ENCODE results near the gene TRMT61A.

GRCh38 chr14:103519043-103519836 lies 9.8 kb upstream of the TRMT61A start:
- TF ChIP-seq CTCF (conservative IDR thresholded peaks at IDR 0.05; ENCODE audit: low read depth, low read length) (no peak), RAD21 (IDR thresholded peaks at IDR 0.05; ENCODE audit: low read length) (no peak), MXI1 (IDR thresholded peaks at IDR 0.05; ENCODE audit: borderline replicate concordance, low read depth, low read length) (no peak), BHLHE40 (IDR thresholded peaks at IDR 0.05; ENCODE audit: low read depth, low read length) (no peak)
